HG03175 (cell line): ENCODE data around the gene CABLES1.
"Not testable (repeated sequence)": the region's sequence is repeated elsewhere in the genome, so short reads cannot be mapped to it uniquely, and the experiment has no call there.

ENCODE experiments used
- ATAC-seq: cut with Tn5 transposase; IDR thresholded peaks from one replicate; pipeline ENCODE4 v1.9.1; 2021; ENCODE audit warnings: mild to moderate bottlenecking, moderate library complexity; ENCODE audit not compliant: unreplicated experiment

CABLES1 gene

GRCh38 chr18:23141104-23141999 lies 6.1 kb downstream of the CABLES1 start:
- no peak for ATAC-seq

- no peak for ATAC-seq
Observed at GRCh38 chr18:23142251-23142929, 7.1 kb downstream of the CABLES1 start.

- no peak for ATAC-seq
Observed at GRCh38 chr18:23143016-23143814, 7.9 kb downstream of the CABLES1 start.

- ATAC-seq = no peak
Observed at GRCh38 chr18:23143815-23144261, 8.6 kb downstream of the CABLES1 start.

GRCh38 chr18:23144640-23145039 lies 9.4 kb downstream of the CABLES1 start:
- no peak for ATAC-seq

GRCh38 chr18:23145621-23146020 lies 10.3 kb downstream of the CABLES1 start:
- ATAC-seq = no peak

- ATAC-seq = no peak
Observed at GRCh38 chr18:23146861-23147469, 11.7 kb downstream of the CABLES1 start.

- ATAC-seq = no peak
Observed at GRCh38 chr18:23148382-23148781, 13.1 kb downstream of the CABLES1 start.

- no peak for ATAC-seq
Observed at GRCh38 chr18:23149570-23149969, 14.3 kb downstream of the CABLES1 start.

- no peak for ATAC-seq
Observed at GRCh38 chr18:23151414-23152099, 16.3 kb downstream of the CABLES1 start.

- no peak for ATAC-seq
Observed at GRCh38 chr18:23154030-23154429, 18.7 kb downstream of the CABLES1 start.

- no peak for ATAC-seq
Observed at GRCh38 chr18:23154823-23155500, 19.7 kb downstream of the CABLES1 start.

GRCh38 chr18:23155537-23155936 lies 20.3 kb downstream of the CABLES1 start:
- no peak for ATAC-seq

- ATAC-seq = no peak
Observed at GRCh38 chr18:23156134-23156533, 20.8 kb downstream of the CABLES1 start.

GRCh38 chr18:23158058-23158457 lies 22.8 kb downstream of the CABLES1 start:
- no peak for ATAC-seq

GRCh38 chr18:23158884-23159283 lies 23.6 kb downstream of the CABLES1 start:
- ATAC-seq = not testable (repeated sequence)

- no peak for ATAC-seq
Observed at GRCh38 chr18:23159344-23159743, 24.1 kb downstream of the CABLES1 start.

- no peak for ATAC-seq
Observed at GRCh38 chr18:23162473-23162872, 27.2 kb downstream of the CABLES1 start.

- no peak for ATAC-seq
Observed at GRCh38 chr18:23163786-23164533, 28.7 kb downstream of the CABLES1 start.
